Left ventricle myocardium inferior (tissue), 1 donor: ENCODE data around the gene VGLL1. TPM values are rescaled to one million over a fixed set of nuclear protein-coding genes. Genes with fewer than 3 reads are reported as not detected.

Source experiments
- DNase-seq: peaks from one replicate; pipeline ENCODE4 v3.0.0-alpha.2; 2020
- H3K27ac ChIP-seq: fragments of 200-600 bp; replicated peaks from 2 replicates; pipeline ENCODE4 v1.8.0; 2021
- H3K27me3 ChIP-seq: fragments of 200-600 bp; 2 replicates; pipeline ENCODE4 v1.8.0; 2021; ENCODE audit warnings: low read depth
- H3K36me3 ChIP-seq: fragments of 200-600 bp; 2 replicates; pipeline ENCODE4 v1.8.0; 2021
- H3K4me1 ChIP-seq: fragments of 200-600 bp; 2 replicates; pipeline ENCODE4 v1.8.0; 2021
- H3K4me3 ChIP-seq: fragments of 200-600 bp; 2 replicates; pipeline ENCODE4 v1.8.0; 2021; ENCODE audit warnings: mild to moderate bottlenecking, moderate library complexity
- H3K9me3 ChIP-seq: fragments of 200-600 bp; replicated peaks from 2 replicates; pipeline ENCODE4 v1.8.0; 2021
- intact Hi-C: fragments of 100-400 bp; cut with micrococcal nuclease; formaldehyde crosslinking; loops from one replicate; pipeline ENCODE4 v1.11.0; 2022
- total RNA-seq: library from RNA; stranded (reverse); fragmentation: NEBNext Ultra II Directional; extraction: Animal tissue kit (Norgen Biotek cat#: 25700); gene quantifications from one replicate; pipeline ENCODE4 v1.2.1, GENCODE V29; 2021
- TF ChIP-seq, protein P1 (sequence below): fragments of 200-600 bp; IDR thresholded peaks from 2 replicates; pipeline ENCODE4 v1.8.0; 2021; ENCODE audit warnings: antibody characterized with exemption, mild to moderate bottlenecking, borderline replicate concordance
- donor health status: DM: no; HTN: yes; CAD: no; lungs with severe emphysema.

The VGLL1 gene
- total RNA-seq, 1 donor from 2014 or later = not detected

DNA sequence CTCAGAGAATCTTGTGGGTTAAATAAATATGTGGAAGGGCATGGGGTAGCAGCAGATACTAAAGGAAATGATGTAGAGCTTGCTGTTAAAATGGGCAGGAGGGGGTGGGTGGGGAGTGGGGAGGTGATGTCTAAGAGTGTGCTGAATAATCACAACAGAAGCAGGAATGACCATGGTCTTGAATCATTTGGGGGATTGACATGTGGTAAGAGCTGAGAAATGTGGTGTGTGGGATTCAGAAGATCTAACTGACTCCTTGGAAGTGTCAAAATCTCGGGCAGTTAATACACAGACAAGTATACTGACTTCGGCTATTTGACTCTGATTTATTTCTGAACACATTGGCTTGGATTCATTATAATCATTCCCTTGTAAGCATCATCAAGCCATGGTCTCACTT is 6.8 kb downstream of the VGLL1 start:
- TF ChIP-seq, protein P1, sequence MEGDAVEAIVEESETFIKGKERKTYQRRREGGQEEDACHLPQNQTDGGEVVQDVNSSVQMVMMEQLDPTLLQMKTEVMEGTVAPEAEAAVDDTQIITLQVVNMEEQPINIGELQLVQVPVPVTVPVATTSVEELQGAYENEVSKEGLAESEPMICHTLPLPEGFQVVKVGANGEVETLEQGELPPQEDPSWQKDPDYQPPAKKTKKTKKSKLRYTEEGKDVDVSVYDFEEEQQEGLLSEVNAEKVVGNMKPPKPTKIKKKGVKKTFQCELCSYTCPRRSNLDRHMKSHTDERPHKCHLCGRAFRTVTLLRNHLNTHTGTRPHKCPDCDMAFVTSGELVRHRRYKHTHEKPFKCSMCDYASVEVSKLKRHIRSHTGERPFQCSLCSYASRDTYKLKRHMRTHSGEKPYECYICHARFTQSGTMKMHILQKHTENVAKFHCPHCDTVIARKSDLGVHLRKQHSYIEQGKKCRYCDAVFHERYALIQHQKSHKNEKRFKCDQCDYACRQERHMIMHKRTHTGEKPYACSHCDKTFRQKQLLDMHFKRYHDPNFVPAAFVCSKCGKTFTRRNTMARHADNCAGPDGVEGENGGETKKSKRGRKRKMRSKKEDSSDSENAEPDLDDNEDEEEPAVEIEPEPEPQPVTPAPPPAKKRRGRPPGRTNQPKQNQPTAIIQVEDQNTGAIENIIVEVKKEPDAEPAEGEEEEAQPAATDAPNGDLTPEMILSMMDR = no peak
- no peaks in the 10 kb centered on the region for H3K9me3 ChIP-seq
- H3K27me3 ChIP-seq = no peaks in the 10 kb centered on the region
- H3K36me3 ChIP-seq = no peaks in the 10 kb centered on the region
- no peak overlapping the region for H3K4me3 ChIP-seq
- DNase-seq = no peak
- intact Hi-C loops = no loop called here
- no peaks in the 10 kb centered on the region for H3K4me1 ChIP-seq
- H3K27ac ChIP-seq = no peak overlapping the region

DNA sequence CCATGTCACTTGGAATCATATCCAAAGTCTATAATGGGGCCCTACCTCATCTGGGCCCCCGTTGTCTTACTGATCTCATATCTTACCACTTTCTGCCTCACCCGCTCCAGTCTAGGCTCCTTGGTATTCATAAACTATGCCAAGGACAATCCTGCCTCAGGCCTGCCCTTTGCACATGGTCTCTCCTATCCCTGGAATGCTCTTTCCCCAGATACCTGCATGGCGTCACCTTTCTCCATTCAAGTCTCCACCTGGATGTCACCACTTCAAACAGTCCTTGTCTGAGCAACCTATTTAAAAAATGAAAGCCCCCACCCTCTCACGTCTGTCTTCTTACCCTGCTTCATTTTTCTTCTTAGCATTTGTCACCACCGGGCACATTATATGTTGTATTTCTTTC is 8.2 kb downstream of the VGLL1 start:
- Histone ChIP-seq H3K4me3 (no peak overlapping the region), H3K4me1 (no peaks in the 10 kb centered on the region), H3K9me3 (no peaks in the 10 kb centered on the region), H3K27me3 (no peaks in the 10 kb centered on the region), H3K27ac (no peak overlapping the region), H3K36me3 (no peaks in the 10 kb centered on the region)
- DNase-seq = no peak
- TF ChIP-seq, protein P1 = no peak
- intact Hi-C loops = no loop called here

DNA sequence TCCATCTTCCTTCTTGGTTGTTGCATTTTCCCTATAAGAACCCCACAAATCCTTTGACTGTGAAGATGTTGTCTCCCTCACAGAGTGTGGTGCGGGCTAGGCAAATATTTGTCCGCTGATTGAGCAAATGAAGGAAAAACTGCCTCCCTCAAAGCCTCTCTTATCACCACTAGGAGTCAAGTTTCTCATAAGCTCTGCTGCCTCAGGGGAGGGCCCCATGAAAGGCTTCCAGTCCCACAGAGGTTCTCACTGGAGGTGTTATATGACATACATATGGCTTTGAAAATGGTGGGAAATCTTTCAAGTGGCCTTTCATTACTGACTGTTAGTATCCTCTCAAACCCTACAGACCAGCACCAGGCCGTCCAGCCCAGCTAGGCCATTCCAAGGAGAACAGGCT is 9.3 kb downstream of the VGLL1 start:
- Histone ChIP-seq H3K4me3 (no peak overlapping the region), H3K36me3 (no peaks in the 10 kb centered on the region), H3K27me3 (no peaks in the 10 kb centered on the region), H3K9me3 (no peaks in the 10 kb centered on the region), H3K4me1 (no peaks in the 10 kb centered on the region), H3K27ac (no peak overlapping the region)
- TF ChIP-seq, protein P1 = no peak
- intact Hi-C loops = no loop called here
- no peak for DNase-seq

DNA sequence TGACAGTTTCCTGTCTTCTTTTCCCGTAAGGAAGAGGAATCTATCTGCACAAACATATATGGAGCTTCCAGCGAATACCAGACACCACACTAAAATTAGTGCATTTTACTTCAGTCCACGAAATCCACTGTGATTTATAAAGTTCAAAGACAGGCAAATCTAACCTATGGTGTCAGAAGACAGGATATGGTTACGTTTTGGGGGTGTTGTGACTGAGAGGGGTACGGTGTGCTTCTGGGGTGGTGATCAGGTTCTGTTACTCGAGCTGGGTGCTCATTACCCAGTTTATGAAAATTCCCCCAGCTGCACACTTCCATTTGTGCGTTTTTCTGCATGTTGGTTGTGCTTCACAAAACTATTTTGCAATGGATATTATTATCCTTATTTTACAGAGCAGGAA is 10.3 kb downstream of the VGLL1 start:
- no peaks in the 10 kb centered on the region for H3K36me3 ChIP-seq
- intact Hi-C loops = no loop called here
- H3K27ac ChIP-seq = no peak overlapping the region
- H3K9me3 ChIP-seq = no peaks in the 10 kb centered on the region
- H3K4me3 ChIP-seq = no peak overlapping the region
- no peak for DNase-seq
- H3K4me1 ChIP-seq = no peaks in the 10 kb centered on the region
- no peaks in the 10 kb centered on the region for H3K27me3 ChIP-seq
- TF ChIP-seq, protein P1 = no peak

- TF ChIP-seq, protein P1 = no peak
- Histone ChIP-seq H3K4me3 (no peak overlapping the region), H3K27ac (no peak overlapping the region), H3K4me1 (no peaks in the 10 kb centered on the region), H3K36me3 (no peaks in the 10 kb centered on the region), H3K27me3 (no peaks in the 10 kb centered on the region), H3K9me3 (no peaks in the 10 kb centered on the region)
- no peak for DNase-seq
- intact Hi-C loops = no loop called here
These were observed 14.4 kb downstream of the VGLL1 start for GRCh38 chrX:136546371-136546781.

- no peaks in the 10 kb centered on the region for H3K4me1 ChIP-seq
- DNase-seq = no peak
- no peaks in the 10 kb centered on the region for H3K27me3 ChIP-seq
- TF ChIP-seq, protein P1 = no peak
- H3K4me3 ChIP-seq = no peak overlapping the region
- H3K27ac ChIP-seq = no peak overlapping the region
- H3K9me3 ChIP-seq = no peaks in the 10 kb centered on the region
- no peaks in the 10 kb centered on the region for H3K36me3 ChIP-seq
- intact Hi-C loops = no loop called here
These were observed 17.2 kb downstream of the VGLL1 start for GRCh38 chrX:136549226-136549625.
